HS-5 (cell line): ENCODE results near the gene TFB1M.
"Not testable (repeated sequence)": the region's sequence is repeated elsewhere in the genome, so short reads cannot be mapped to it uniquely, and the experiment has no call there.

ENCODE experiments used
- DNase-seq: peaks from one replicate; pipeline ENCODE4 v3.0.0-alpha.2; 2012; ENCODE audit warnings: low read depth

The TFB1M gene

GRCh38 chr6:155235087-155235486 lies 79.2 kb downstream of the TFB1M start:
- no peak for DNase-seq

- DNase-seq: no peak
Observed at GRCh38 chr6:155234687-155235086, 79.6 kb downstream of the TFB1M start.

- DNase-seq: no peak
Observed at GRCh38 chr6:155234167-155234566, 80.1 kb downstream of the TFB1M start.

GRCh38 chr6:155232848-155233247 lies 81.4 kb downstream of the TFB1M start:
- DNase-seq: no peak

GRCh38 chr6:155230975-155231374 lies 83.3 kb downstream of the TFB1M start:
- not testable (repeated sequence) for DNase-seq

GRCh38 chr6:155228546-155229166 lies 85.6 kb downstream of the TFB1M start:
- no peak for DNase-seq

GRCh38 chr6:155227046-155227445 lies 87.2 kb downstream of the TFB1M start:
- DNase-seq: no peak

- no peak for DNase-seq
Observed at GRCh38 chr6:155224618-155225017, 89.7 kb downstream of the TFB1M start.

GRCh38 chr6:155223646-155224451 lies 90.4 kb downstream of the TFB1M start:
- peak; percentile 73 for DNase-seq

- no peak for DNase-seq
Observed at GRCh38 chr6:155222506-155222905, 91.8 kb downstream of the TFB1M start.

- DNase-seq: no peak
Observed at GRCh38 chr6:155221086-155221485, 93.2 kb downstream of the TFB1M start.

GRCh38 chr6:155219858-155220301 lies 94.4 kb downstream of the TFB1M start:
- no peak for DNase-seq

- DNase-seq: no peak
Observed at GRCh38 chr6:155219299-155219698, 95.0 kb downstream of the TFB1M start.

- not testable (repeated sequence) for DNase-seq
Observed at GRCh38 chr6:155218711-155219110, 95.6 kb downstream of the TFB1M start.

GRCh38 chr6:155216312-155217046 lies 97.8 kb downstream of the TFB1M start:
- no peak for DNase-seq

GRCh38 chr6:155215906-155216305 lies 98.4 kb downstream of the TFB1M start:
- no peak for DNase-seq

GRCh38 chr6:155213611-155214372 lies 100.5 kb downstream of the TFB1M start:
- DNase-seq: no peak

GRCh38 chr6:155212616-155213380 lies 101.5 kb downstream of the TFB1M start:
- no peak for DNase-seq

GRCh38 chr6:155212106-155212505 lies 102.2 kb downstream of the TFB1M start:
- DNase-seq: no peak

- DNase-seq: no peak
Observed at GRCh38 chr6:155207223-155207622, 107.1 kb downstream of the TFB1M start.
